ENCODE results near the gene NPAT. TPM values are rescaled to one million over a fixed set of nuclear protein-coding genes. Genes with fewer than 3 reads are reported as not detected.

Gene NPAT
- total and polyA plus RNA-seq, 9 of the 15 experiments (the other 6 are each of a cell fraction or from before 2014, with no cell fraction given), result 8.8 to 30.0 (median 22.1) TPM

GRCh38 chr11:108221371-108221770, 1.1 kb downstream of the NPAT start (continued):
- no peak for TF ChIP-seq CTCF (IDR thresholded peaks at IDR 0.05 in 2 of 3, conservative IDR thresholded peaks at IDR 0.05 in 1 of 3; ENCODE audit: insufficient read depth in 2 of 3, low read depth in 1 of 3, low read length in 3 of 3)
- no peak for TF ChIP-seq ZNF124 (CRISPR knock-in tag; IDR thresholded peaks at IDR 0.05)
- TF ChIP-seq ZNF764 (CRISPR knock-in tag; IDR thresholded peaks at IDR 0.05; ENCODE audit: low read depth), result no peak
- no peak for TF ChIP-seq KLF1 (tag; IDR thresholded peaks at IDR 0.05)
- no peak for TF ChIP-seq HDAC2 (IDR thresholded peaks at IDR 0.05)
- TF ChIP-seq ZZZ3 (IDR thresholded peaks at IDR 0.05), result no peak
- no peak for TF ChIP-seq KDM5B (IDR thresholded peaks at IDR 0.05; ENCODE audit: insufficient replicate concordance, low read depth, low read length)
- no peak for TF ChIP-seq MXD1 (CRISPR knock-in tag; IDR thresholded peaks at IDR 0.05; ENCODE audit: borderline replicate concordance, poor library complexity, severe bottlenecking)
- no peak for TF ChIP-seq PTBP1 (IDR thresholded peaks at IDR 0.05; ENCODE audit: low read depth, low read length)
- TF ChIP-seq FOSL1 (tag; conservative IDR thresholded peaks at IDR 0.05), result no peak
- no peak for TF ChIP-seq MBD2 (IDR thresholded peaks at IDR 0.05; ENCODE audit: borderline replicate concordance, low read depth)
- TF ChIP-seq, protein P1, sequence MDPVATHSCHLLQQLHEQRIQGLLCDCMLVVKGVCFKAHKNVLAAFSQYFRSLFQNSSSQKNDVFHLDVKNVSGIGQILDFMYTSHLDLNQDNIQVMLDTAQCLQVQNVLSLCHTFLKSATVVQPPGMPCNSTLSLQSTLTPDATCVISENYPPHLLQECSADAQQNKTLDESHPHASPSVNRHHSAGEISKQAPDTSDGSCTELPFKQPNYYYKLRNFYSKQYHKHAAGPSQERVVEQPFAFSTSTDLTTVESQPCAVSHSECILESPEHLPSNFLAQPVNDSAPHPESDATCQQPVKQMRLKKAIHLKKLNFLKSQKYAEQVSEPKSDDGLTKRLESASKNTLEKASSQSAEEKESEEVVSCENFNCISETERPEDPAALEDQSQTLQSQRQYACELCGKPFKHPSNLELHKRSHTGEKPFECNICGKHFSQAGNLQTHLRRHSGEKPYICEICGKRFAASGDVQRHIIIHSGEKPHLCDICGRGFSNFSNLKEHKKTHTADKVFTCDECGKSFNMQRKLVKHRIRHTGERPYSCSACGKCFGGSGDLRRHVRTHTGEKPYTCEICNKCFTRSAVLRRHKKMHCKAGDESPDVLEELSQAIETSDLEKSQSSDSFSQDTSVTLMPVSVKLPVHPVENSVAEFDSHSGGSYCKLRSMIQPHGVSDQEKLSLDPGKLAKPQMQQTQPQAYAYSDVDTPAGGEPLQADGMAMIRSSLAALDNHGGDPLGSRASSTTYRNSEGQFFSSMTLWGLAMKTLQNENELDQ (CRISPR knock-in tag; IDR thresholded peaks at IDR 0.05; ENCODE audit: borderline replicate concordance), result no peak
- TF ChIP-seq RBM34 (IDR thresholded peaks at IDR 0.05; ENCODE audit: borderline replicate concordance, insufficient read depth, low read length), result no peak
- TF ChIP-seq, protein P2, sequence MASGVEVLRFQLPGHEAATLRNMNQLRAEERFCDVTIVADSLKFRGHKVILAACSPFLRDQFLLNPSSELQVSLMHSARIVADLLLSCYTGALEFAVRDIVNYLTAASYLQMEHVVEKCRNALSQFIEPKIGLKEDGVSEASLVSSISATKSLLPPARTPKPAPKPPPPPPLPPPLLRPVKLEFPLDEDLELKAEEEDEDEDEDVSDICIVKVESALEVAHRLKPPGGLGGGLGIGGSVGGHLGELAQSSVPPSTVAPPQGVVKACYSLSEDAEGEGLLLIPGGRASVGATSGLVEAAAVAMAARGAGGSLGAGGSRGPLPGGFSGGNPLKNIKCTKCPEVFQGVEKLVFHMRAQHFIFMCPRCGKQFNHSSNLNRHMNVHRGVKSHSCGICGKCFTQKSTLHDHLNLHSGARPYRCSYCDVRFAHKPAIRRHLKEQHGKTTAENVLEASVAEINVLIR (CRISPR knock-in tag; IDR thresholded peaks at IDR 0.05), result no peak
- no peak for TF ChIP-seq TEAD4 (IDR thresholded peaks at IDR 0.05; ENCODE audit: low read length)
- TF ChIP-seq TEAD4 (CRISPR knock-in tag; IDR thresholded peaks at IDR 0.05; ENCODE audit: borderline replicate concordance), result no peak
- no peak for TF ChIP-seq RB1 (IDR thresholded peaks at IDR 0.05; ENCODE audit: low read depth)
- no peak for TF ChIP-seq FUS (optimal IDR thresholded peaks at IDR 0.05; ENCODE audit: low read depth, low read length)
- no peak for TF ChIP-seq RFX7 (CRISPR knock-in tag; IDR thresholded peaks at IDR 0.05)
- TF ChIP-seq, protein P3, sequence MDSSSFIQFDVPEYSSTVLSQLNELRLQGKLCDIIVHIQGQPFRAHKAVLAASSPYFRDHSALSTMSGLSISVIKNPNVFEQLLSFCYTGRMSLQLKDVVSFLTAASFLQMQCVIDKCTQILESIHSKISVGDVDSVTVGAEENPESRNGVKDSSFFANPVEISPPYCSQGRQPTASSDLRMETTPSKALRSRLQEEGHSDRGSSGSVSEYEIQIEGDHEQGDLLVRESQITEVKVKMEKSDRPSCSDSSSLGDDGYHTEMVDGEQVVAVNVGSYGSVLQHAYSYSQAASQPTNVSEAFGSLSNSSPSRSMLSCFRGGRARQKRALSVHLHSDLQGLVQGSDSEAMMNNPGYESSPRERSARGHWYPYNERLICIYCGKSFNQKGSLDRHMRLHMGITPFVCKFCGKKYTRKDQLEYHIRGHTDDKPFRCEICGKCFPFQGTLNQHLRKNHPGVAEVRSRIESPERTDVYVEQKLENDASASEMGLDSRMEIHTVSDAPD (CRISPR knock-in tag; IDR thresholded peaks at IDR 0.05), result no peak
- TF ChIP-seq MEF2D (tag; conservative IDR thresholded peaks at IDR 0.05; ENCODE audit: low read depth), result no peak
- no peak for TF ChIP-seq BCL6 (CRISPR knock-in tag; IDR thresholded peaks at IDR 0.05)
- no peak for TF ChIP-seq ETV1 (tag; conservative IDR thresholded peaks at IDR 0.05; ENCODE audit: low read depth)
- TF ChIP-seq NCOA6 (IDR thresholded peaks at IDR 0.05), result no peak

All from K562 (cell line).